Measurements from ENCODE around the gene PCDHGA1. TPM values are rescaled to one million over a fixed set of nuclear protein-coding genes. Genes with fewer than 3 reads are reported as not detected.

The PCDHGA1 gene
- total and polyA plus RNA-seq, 4 donors: 0.05 to 0.08 (median 0.05) TPM; not detected in 1

DNA sequence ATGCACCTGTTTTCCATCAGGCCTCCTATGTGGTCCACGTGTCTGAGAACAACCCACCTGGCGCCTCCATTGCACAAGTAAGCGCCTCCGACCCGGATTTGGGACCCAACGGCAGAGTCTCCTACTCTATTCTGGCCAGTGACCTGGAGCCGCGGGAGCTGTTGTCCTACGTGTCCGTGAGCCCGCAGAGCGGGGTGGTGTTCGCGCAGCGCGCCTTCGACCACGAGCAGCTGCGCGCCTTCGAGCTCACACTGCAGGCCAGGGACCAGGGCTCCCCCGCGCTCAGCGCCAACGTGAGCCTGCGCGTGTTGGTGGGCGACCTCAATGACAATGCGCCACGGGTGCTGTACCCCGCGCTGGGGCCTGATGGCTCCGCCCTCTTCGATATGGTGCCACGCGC lies 21.3 kb downstream of the PCDHGA1 start:
- TF ChIP-seq, protein P1, sequence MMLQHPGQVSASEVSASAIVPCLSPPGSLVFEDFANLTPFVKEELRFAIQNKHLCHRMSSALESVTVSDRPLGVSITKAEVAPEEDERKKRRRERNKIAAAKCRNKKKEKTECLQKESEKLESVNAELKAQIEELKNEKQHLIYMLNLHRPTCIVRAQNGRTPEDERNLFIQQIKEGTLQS (IDR thresholded peaks at IDR 0.05): no peak
- TF ChIP-seq HNF4A (conservative IDR thresholded peaks at IDR 0.05) (no peak), RXRA (IDR thresholded peaks at IDR 0.05) (no peak), TAF1 (conservative IDR thresholded peaks at IDR 0.05) (no peak), FOXA1 (IDR thresholded peaks at IDR 0.05) (no peak), RAD21 (IDR thresholded peaks at IDR 0.05) (no peak), NR2F2 (IDR thresholded peaks at IDR 0.05) (no peak), JUND (IDR thresholded peaks at IDR 0.05) (no peak), FOXA2 (IDR thresholded peaks at IDR 0.05) (no peak), HNF4G (IDR thresholded peaks at IDR 0.05) (no peak)
- TF ChIP-seq, protein P2, sequence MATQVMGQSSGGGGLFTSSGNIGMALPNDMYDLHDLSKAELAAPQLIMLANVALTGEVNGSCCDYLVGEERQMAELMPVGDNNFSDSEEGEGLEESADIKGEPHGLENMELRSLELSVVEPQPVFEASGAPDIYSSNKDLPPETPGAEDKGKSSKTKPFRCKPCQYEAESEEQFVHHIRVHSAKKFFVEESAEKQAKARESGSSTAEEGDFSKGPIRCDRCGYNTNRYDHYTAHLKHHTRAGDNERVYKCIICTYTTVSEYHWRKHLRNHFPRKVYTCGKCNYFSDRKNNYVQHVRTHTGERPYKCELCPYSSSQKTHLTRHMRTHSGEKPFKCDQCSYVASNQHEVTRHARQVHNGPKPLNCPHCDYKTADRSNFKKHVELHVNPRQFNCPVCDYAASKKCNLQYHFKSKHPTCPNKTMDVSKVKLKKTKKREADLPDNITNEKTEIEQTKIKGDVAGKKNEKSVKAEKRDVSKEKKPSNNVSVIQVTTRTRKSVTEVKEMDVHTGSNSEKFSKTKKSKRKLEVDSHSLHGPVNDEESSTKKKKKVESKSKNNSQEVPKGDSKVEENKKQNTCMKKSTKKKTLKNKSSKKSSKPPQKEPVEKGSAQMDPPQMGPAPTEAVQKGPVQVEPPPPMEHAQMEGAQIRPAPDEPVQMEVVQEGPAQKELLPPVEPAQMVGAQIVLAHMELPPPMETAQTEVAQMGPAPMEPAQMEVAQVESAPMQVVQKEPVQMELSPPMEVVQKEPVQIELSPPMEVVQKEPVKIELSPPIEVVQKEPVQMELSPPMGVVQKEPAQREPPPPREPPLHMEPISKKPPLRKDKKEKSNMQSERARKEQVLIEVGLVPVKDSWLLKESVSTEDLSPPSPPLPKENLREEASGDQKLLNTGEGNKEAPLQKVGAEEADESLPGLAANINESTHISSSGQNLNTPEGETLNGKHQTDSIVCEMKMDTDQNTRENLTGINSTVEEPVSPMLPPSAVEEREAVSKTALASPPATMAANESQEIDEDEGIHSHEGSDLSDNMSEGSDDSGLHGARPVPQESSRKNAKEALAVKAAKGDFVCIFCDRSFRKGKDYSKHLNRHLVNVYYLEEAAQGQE (IDR thresholded peaks at IDR 0.05): no peak
- TF ChIP-seq, protein P3, sequence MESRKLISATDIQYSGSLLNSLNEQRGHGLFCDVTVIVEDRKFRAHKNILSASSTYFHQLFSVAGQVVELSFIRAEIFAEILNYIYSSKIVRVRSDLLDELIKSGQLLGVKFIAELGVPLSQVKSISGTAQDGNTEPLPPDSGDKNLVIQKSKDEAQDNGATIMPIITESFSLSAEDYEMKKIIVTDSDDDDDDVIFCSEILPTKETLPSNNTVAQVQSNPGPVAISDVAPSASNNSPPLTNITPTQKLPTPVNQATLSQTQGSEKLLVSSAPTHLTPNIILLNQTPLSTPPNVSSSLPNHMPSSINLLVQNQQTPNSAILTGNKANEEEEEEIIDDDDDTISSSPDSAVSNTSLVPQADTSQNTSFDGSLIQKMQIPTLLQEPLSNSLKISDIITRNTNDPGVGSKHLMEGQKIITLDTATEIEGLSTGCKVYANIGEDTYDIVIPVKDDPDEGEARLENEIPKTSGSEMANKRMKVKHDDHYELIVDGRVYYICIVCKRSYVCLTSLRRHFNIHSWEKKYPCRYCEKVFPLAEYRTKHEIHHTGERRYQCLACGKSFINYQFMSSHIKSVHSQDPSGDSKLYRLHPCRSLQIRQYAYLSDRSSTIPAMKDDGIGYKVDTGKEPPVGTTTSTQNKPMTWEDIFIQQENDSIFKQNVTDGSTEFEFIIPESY (IDR thresholded peaks at IDR 0.05): no peak
- TF ChIP-seq, protein P4, sequence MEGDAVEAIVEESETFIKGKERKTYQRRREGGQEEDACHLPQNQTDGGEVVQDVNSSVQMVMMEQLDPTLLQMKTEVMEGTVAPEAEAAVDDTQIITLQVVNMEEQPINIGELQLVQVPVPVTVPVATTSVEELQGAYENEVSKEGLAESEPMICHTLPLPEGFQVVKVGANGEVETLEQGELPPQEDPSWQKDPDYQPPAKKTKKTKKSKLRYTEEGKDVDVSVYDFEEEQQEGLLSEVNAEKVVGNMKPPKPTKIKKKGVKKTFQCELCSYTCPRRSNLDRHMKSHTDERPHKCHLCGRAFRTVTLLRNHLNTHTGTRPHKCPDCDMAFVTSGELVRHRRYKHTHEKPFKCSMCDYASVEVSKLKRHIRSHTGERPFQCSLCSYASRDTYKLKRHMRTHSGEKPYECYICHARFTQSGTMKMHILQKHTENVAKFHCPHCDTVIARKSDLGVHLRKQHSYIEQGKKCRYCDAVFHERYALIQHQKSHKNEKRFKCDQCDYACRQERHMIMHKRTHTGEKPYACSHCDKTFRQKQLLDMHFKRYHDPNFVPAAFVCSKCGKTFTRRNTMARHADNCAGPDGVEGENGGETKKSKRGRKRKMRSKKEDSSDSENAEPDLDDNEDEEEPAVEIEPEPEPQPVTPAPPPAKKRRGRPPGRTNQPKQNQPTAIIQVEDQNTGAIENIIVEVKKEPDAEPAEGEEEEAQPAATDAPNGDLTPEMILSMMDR (IDR thresholded peaks at IDR 0.05; ENCODE audit: low read depth, low read length, missing input control): no peak
- TF ChIP-seq, protein P5, sequence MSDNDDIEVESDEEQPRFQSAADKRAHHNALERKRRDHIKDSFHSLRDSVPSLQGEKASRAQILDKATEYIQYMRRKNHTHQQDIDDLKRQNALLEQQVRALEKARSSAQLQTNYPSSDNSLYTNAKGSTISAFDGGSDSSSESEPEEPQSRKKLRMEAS (IDR thresholded peaks at IDR 0.05): no peak
- H3K36me3 ChIP-seq (ENCODE audit: control insufficient read depth in 4 of 4, insufficient read depth in 3 of 4, low read depth in 1 of 4, low read length in 3 of 4): peaks cover 0 to 3% (median 0%) of the 10 kb centered on the region in 4 donors
- H3K9me3 ChIP-seq (ENCODE audit: control insufficient read depth in 4 of 4, low read length in 3 of 4): peaks cover 29 to 64% (median 45%) of the 10 kb centered on the region in 4 donors
- peaks cover 0 to 3% (median 1%) of the 10 kb centered on the region in 4 donors for H3K27me3 ChIP-seq (ENCODE audit: control insufficient read depth in 4 of 4, insufficient read depth in 4 of 4, low read length in 3 of 4)
- no peaks in the 10 kb centered on the region for H3K4me1 ChIP-seq (ENCODE audit: control insufficient read depth in 4 of 4, insufficient read depth in 4 of 4, low read length in 3 of 4)
- no peak overlapping the region for H3K9ac ChIP-seq (ENCODE audit: low read depth in 1 of 2, low read length in 2 of 2)
- H3K27ac ChIP-seq (ENCODE audit: low read depth in 1 of 2, low read length in 2 of 2): no peak overlapping the region
- 32% methylated on average over 32 of the region's 36 CpGs for WGBS
- H3K4me3 ChIP-seq (ENCODE audit: low read depth in 1 of 3, low read length in 3 of 3): peak overlapping the region in 1 of 3 donors; percentile 3
- DNase-seq (ENCODE audit: low spot score): no peak

DNA sequence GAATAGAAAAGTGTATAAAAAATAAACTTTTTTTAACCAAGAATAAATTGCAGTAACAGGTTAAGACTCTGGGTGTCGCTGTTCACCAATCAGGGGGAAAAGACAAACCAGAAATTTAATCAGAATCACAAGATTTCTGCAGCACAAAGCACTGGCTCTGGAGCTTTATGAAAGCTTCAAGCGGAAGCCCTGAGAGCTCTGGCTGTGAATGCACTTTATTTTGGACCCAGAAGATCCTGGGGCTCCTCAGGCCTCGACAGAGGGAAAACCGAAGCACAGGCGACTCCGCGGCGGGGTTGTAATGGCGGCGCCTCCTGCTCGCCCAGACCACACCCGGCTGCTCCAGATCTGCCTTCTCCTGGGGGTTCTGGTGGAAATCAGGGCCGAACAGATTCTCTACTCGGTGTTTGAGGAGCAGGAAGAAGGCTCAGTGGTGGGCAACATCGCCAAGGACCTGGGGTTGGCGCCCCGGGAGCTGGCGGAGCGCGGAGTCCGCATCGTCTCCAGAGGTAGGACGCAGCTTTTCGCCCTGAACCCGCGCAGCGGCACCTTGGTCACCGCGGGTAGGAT lies 24.7 kb downstream of the PCDHGA1 start, which contains the start of gene PCDHGA4:
PCDHGA4 (plus strand) TSS at position 122 of the 570 bp plus-strand sequence; CDS start at position 209, 87 bp downstream.
- no peak within 1 kb of the TSS for H3K27ac ChIP-seq (ENCODE audit: low read depth in 1 of 2, low read length in 2 of 2)
- peaks cover 0 to 2% (median under 1%) of the 10 kb centered on the region in 4 donors for H3K27me3 ChIP-seq (ENCODE audit: control insufficient read depth in 4 of 4, insufficient read depth in 4 of 4, low read length in 3 of 4)
- no peaks in the 10 kb centered on the region for H3K4me1 ChIP-seq (ENCODE audit: control insufficient read depth in 4 of 4, insufficient read depth in 4 of 4, low read length in 3 of 4)
- H3K4me3 ChIP-seq (ENCODE audit: low read depth in 1 of 3, low read length in 3 of 3): peak within 1 kb of the TSS; percentile 29 to 45 (median 33)
- peaks cover 34 to 69% (median 47%) of the 10 kb centered on the region in 4 donors for H3K9me3 ChIP-seq (ENCODE audit: control insufficient read depth in 4 of 4, low read length in 3 of 4)
- H3K36me3 ChIP-seq (ENCODE audit: control insufficient read depth in 4 of 4, insufficient read depth in 3 of 4, low read depth in 1 of 4, low read length in 3 of 4): peaks cover 0 to 3% (median 0%) of the 10 kb centered on the region in 4 donors
- no peak within 1 kb of the TSS for H3K9ac ChIP-seq (ENCODE audit: low read depth in 1 of 2, low read length in 2 of 2)
- no peak for DNase-seq (ENCODE audit: low spot score)
- WGBS: 14% methylated on average over 29 of the region's 29 CpGs
- TF ChIP-seq SP1 (IDR thresholded peaks at IDR 0.05) (no peak), TAF1 (conservative IDR thresholded peaks at IDR 0.05) (no peak), NR2F2 (IDR thresholded peaks at IDR 0.05) (no peak), EGR1 (IDR thresholded peaks at IDR 0.05; ENCODE audit: low read depth in 2 of 2) (no peak), FOXA2 (IDR thresholded peaks at IDR 0.05) (no peak), HNF4A (conservative IDR thresholded peaks at IDR 0.05) (no peak), RXRA (IDR thresholded peaks at IDR 0.05) (no peak)
- TF ChIP-seq, protein P1 (IDR thresholded peaks at IDR 0.05): no peak
- TF ChIP-seq, protein P3 (IDR thresholded peaks at IDR 0.05): no peak
- TF ChIP-seq, protein P5 (IDR thresholded peaks at IDR 0.05): no peak
- TF ChIP-seq, protein P2 (IDR thresholded peaks at IDR 0.05): no peak

Data from liver (tissue), 9 donors.